ENCODE results near the gene IL5.
"Not testable (repeated sequence)": the region's sequence is repeated elsewhere in the genome, so short reads cannot be mapped to it uniquely, and the experiment has no call there.

IL5 gene

DNA sequence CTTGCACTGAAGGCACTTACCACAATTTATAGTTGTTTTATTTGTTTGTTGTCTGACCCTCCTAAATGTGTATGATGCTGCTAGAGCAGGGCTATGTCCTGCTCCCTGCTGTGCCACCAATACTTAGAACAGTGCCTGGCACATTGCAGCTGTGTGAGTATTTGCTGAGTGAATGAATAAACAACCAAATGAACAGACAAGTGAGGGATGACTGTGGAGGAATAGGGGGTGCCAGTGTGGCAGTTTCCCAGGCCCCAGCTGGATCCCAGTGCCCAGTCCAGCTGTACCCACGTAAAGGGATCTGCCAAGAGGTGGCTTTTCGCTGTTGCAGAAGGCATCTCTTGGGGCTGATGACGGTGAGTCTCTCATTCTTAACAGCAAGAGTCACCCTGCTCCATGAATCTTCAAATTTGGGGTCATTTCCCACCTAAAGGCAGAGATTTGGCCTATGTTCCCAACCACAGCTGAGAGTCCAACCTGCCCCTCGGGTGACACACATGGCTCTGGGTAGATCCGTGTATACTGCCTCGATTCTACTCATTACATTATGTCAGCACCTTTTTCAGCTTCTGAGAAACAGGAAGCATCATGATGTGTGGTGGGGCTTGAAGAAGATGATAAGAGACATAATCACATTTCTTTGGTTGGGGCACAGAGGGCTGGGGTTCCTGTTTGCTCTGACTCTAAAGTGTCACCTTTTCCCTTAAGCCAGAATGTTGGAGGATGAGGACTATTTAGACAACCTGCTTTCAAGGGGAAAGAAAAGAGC, 14.3 kb downstream of the IL5 start:
- peak; percentile 32 for DNase-seq (ENCODE audit: low spot score)

DNA sequence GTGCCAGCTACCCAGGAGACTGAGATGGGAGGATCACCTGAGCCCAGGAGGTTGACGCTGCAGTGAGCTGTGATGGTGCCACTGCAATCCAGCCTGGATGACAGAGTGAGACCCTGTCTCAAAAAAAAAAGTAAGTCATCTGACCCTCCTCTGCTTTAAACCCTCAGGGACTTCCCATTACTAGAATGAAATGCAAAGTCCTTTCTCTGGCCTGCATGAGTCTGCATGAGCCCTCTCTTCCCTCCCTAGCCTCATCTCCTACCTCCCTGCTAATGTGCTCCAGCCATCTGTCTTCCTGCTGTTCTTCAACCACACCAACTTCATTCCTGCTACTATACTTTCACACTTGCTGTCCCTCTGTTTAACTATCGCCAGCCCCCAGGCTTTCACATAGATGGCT, 15.3 kb downstream of the IL5 start:
- DNase-seq (ENCODE audit: low spot score): no peak

DNA sequence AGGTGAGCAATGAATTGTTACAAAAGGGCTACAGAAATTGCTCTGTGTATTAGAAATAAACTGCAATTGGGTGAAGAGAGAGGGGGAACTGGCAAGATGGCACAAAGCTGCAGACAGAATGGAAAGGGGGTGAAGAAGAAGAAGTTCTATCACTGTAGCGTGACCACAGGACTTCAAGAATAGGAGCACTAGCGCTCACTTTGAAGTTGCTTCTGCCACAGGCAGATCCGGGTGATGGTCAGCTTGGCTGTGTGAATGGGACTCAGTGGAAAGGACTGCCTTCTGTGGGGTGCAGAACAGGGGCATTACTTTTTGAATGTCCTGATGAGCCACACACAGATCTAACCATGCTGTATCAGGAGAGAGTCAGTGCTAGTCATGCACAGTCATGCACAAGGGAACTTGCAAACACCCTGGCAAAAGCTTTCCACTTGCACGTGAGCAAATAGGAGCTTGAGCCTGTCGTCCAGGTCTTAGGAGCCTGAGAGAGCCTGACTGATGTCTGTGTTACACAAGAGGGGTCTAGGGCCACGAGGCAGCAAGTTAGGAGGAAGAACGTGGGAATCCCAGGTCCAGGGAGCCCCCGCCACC, 16.3 kb downstream of the IL5 start:
- no peak for DNase-seq (ENCODE audit: low spot score)

DNA sequence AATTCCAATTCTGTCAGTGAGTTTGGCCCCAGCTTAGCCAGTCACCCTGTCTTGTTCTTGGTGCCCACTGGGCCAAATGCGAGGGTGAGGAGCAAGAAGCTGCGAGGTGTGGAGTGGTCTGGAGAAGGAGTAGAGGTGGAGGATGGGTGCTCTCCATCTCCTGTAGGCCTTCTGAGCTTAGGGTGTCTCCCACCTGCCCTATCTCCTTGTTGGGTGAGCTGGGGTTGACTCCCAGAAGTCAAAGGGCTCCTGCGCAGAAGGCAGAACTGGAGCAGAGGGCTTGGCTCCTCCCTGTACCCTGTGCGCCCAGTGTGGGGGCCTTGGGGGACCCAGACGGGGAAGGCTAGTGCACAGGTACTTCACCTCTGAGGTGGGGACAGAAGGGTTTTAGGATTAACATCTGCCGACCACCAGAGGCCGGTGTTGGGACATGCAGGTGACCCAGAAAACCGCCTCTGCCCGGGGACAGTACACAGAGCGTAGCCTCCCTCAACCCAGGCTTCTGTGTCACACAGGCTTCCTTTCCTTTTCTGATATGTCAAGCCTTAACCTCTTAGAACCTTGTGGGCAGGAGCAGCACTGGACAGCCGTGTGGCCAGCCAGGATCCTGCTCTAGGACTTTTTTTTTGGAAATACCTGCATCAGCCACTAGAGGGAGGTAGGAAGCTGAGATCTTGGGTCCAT, 16.9 kb downstream of the IL5 start:
- peak; percentile 54 for DNase-seq (ENCODE audit: low spot score)

DNA sequence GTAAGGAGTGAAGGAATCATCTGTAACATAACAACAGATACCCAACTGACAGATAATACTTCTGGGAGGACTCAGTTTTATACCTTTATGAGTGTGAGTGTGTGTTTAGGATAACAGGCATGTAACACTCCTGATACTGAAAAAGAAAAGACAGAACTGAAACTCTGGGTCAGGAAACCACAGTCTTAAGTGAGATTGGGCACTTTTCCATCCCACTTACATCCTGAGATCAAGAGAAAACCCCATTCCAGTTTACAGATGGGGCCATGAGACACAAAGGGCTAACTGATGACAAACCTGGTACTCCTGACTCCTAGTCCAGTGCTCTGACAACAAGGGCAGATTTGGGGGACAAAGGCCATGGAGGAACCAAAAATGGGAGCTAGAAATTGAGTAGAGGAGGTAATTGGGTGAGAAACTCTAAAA, 18.0 kb downstream of the IL5 start:
- DNase-seq (ENCODE audit: low spot score): no peak

DNA sequence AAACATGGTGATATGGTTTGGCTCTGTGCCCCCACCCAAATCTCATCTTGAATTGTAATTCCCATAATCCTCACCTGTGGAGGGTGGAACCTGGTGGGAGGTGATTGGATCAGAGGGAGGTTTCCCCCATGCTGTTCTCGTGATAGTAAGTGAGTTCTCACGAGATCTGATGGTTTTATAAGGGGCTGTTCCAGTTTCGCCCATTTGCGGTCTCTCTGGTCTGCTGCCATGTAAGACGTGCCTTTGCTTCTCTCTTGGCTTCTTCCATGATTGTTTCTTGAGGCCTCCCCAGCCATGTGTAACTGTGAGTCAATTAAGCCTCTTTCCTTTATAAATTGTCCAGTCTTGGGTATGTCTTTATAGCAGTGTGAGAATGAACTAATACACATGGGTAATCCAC, 18.4 kb downstream of the IL5 start:
- DNase-seq (ENCODE audit: low spot score): not testable (repeated sequence)

DNA sequence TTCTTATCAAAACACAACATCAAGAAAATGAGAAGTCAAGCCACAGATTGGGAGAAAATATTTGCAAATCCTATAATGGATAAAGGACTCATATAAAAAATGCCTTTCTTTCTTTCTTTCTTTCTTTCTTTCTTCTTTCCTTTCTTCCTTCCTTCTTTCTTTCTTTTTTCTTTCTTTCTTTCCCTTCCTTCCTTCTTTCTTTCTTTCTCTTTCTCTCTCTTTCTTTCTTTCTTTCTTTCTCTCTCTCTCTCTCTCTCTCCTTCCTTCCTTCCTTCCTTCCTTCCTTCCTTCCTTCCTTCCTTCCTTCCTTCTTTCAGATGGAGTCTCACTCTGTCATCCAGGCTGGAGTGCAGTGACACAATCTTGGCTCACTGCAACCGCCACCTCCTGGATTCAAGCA, 21.3 kb downstream of the IL5 start:
- not testable (repeated sequence) for DNase-seq (ENCODE audit: low spot score)

DNA sequence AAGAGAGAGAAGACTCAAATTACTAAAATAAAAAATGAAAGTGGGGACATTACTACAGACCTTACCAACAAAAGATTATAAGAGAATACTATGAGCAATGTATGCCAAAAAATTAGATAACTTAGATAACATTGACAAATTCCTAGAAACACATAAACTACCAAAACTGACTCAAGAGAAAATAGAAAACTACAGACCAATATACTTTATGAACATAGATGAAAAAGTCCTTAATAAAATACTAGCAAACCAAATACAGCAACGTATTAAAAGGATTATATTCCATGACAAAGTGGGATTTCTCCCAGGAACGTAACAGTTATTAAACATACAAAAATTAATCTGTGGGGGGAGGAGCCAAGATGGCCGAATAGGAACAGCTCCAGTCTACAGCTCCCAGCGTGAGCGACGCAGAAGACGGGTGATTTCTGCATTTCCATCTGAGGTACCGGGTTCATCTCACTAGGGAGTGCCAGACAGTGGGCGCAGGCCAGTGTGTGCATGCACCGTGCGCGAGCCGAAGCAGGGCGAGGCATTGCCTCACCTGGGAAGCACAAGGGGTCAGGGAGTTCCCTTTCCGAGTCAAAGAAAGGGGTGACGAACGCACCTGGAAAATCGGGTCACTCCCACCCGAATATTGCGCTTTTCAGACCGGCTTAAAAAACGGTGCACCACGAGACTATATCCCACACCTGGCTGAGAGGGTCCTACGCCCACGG, 29.5 kb downstream of the IL5 start:
- DNase-seq (ENCODE audit: low spot score): not testable (repeated sequence)

DNA sequence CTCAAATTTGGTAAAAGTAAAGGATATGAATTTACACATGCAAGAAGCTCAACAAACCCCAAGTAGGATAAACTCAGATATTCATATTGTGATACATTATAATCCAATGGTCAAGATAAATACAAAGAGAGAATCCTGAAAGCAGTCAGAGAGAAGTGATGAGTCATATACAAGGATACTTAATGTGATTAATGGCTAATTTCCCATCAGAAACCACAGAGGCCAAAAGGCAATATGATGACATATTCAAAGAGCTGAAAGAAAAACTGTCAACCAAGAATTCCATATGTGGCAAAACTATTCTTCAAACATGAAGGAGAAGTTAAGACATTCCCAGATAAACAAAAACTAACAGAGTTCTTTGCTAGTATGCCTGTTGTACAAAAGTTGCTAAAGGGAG, 33.2 kb downstream of the IL5 start:
- DNase-seq (ENCODE audit: low spot score): no peak

DNA sequence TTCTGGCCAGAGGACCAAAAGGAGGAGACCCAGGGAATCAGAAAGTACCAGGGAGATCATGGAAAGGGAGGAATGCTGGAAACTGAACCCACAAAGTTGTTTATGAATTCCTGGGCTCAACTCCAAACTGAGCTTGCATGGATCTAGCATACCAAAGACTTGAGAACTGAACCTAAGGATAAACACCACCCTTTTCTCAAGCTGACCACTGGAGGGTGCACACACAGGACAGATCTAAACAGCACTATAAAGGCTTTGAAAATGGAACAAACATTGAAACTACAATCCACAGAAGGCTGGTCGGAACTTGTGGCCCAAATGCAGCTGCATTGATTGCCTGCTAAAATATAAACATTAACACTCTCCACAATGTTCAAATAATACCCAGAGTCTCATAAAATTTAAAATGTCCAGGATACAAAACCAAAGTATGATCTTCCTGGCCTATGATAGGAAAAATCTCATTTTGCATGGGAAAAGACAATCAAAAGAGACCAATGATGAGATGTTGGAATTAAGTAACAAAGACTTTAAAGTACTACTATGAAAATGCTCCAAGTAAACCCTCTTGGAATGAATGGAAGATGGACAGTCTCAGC, 37.1 kb downstream of the IL5 start:
- no peak for DNase-seq (ENCODE audit: low spot score)

DNA sequence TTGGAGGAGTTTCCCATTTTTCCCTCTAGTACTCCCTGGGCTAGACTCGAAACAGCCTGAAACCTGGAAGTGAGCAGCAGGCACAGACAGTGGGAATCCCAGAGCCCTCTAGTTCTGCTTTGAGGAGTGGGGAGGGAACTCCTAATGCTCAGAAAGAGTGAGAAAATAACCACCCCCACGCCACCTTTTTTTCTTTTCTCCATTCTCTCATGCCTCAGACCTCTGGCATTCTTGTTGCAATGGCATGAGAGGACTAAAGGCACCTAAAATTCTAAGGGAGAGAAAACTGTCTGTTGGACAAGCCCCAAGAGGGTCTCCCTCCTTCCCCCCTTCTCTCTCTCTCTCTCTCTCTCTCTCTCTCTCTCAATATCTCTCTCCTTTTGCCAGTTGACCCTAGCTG, 37.7 kb downstream of the IL5 start:
- no peak for DNase-seq (ENCODE audit: low spot score)

DNA sequence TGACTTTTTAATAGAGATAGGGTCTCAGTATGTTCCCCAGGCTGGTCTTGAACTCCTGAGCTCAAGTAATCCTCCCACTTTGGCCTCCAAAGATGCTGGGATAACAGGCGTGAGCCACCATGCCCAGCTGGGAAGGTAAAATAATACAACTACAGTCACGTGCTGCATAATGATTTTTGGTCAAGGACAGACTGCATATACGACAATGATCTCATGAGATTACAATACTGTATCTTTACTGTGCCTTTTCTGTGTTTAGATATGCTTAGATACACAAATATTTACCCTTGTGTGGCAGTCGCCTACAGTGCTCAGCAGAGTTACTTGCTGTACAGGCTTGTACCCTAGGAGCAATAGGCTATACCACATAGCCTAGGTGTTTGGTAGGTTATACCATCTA, 38.6 kb downstream of the IL5 start:
- no peak for DNase-seq (ENCODE audit: low spot score)

DNA sequence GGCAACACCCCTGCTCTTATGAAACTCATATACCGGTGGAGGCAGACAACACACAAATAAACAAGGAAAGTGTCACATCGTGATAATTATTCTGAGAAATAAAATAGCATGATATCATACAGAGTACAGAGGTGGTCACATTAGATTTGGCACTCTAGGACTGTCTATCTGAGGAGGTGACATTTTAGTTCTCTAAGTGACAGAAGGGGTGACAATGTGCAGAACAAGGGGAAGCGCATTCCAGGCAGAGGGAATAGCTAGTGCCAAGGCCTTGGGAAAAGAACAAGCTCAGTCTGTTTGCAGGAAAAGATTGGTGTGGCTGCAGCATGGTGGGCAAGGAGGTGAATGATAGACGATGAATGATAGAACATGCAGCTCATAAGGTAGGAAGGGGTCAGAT, 40.1 kb downstream of the IL5 start:
- DNase-seq (ENCODE audit: low spot score): no peak

DNA sequence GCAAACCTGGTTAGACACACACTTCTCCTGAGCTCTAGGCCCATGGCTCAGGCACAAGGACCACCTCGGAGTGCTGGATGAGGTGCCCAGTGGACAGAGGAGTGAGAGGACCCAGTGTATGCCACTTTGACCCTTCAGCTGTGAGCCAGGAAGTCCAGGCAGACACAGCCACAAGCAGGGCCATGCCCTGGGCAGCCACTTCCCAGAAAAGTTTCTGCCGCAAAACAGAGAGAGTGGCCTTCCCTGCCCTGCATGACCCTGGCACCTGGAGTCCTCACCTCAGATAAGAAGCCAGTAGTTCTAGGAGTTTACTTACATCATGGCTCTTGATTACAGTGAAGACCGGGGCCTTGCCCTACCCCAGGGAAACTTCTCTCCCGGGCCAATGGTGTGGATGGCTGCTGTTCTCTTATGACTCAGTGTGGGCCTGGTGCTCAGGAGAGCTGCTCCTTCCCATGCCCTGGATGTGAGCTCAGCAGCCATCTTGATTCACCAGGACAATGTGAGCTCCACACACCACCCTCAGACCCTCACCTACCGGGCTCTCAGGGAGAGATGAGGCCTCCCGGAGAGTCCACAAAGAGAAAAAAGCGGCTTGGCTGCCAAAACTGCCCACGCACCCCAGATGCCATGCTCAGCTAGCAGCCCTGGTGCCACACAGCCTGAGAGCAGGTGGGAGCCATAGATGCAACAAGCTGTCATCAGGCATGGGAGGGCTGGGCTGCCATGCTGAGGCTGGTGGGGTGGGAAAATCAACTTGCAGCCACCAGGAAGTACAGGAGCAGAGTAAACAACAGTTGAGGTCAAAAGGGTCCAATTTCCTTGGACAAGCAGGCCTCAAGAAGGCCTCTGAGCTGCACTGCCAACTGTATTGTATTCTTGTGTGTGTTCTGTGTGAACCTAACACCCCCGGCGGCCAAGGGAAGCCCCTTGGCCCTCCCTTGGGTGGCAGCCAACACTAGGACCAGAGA, 41.1 kb downstream of the IL5 start:
- DNase-seq (ENCODE audit: low spot score): no peak

DNA sequence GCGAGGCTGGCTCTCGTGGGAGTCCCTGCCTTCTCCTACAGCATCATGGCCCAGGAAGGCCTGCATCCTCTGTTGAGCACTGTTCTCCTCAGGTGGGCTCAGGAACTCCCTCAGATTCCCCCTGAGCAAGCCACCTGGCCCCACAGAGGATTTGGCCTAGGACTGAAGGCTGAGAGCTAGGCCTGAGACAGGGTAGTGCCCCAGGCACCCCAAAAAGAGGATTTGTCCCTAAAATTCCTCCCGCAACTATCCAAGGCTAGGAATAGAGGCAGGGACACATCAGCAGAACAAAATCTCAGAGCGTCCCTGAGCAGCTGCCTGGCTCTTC, 41.7 kb downstream of the IL5 start:
- no peak for DNase-seq (ENCODE audit: low spot score)

DNA sequence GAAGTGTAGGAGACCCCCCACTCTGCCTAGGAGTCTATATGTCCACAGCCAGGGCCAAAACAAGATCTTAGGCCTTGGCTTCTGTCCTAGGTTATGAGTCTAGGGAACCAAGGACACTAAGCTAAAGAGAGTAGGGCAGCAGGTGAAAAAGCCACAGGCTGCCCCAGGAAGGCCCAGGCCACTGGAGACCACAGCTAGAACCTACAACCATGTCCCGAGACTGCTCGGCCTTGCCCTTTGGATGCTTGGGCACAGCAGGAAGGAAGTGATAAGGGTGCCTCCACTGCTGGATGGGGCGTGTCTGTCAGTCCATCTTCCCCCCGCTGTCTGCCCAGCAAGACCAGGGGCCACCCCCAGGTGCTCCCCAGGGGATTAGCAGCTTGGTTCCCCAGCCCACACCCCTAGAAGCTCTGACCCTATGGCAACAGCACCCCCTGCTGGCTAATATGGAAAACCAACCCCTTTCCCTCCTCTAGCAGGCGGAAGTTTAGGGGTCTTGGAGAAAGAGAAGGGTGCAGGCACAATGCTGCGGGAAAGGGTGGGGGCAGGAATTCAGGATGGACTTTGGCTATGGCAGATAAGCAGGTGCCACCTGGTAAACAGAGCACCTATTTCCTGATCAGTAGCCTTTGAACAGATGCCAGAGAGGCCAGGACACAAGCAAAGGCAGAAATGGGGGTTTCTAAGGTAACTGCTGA, 42.2 kb downstream of the IL5 start:
- peak; percentile 83 for DNase-seq (ENCODE audit: low spot score)

DNA sequence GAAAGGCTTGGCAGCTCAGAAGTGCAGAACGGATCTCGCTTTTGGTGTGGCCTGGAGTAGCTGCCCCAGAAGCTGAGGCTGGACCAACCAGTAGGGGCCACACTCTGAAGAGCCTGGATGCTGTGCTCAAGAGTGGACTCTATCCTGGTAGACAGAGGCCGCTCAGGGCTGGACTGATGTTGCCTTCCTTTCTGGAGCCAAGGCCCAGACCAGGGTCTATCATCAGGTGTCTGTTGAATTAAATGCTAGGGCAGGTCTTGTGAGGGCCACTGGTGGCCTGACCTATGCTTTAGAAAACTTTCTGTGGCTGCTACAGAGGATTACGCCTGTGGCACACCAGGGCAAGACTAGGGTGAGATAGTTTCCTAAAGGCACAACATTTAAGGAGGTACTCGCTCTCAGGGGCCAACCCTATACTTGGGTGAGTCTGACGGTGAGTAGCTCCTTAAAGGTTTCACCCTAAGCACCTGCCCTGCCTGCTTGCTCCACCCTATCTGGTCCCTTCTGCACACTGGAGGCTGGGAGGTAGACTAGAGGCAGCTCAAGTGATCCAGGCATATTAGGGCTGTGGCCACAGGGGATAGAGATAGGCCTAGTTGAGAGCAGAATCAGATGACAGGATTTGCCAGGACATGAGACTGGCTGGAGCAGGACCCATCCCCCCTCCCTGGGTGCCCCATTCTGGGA, 42.9 kb downstream of the IL5 start:
- DNase-seq (ENCODE audit: low spot score): no peak

DNA sequence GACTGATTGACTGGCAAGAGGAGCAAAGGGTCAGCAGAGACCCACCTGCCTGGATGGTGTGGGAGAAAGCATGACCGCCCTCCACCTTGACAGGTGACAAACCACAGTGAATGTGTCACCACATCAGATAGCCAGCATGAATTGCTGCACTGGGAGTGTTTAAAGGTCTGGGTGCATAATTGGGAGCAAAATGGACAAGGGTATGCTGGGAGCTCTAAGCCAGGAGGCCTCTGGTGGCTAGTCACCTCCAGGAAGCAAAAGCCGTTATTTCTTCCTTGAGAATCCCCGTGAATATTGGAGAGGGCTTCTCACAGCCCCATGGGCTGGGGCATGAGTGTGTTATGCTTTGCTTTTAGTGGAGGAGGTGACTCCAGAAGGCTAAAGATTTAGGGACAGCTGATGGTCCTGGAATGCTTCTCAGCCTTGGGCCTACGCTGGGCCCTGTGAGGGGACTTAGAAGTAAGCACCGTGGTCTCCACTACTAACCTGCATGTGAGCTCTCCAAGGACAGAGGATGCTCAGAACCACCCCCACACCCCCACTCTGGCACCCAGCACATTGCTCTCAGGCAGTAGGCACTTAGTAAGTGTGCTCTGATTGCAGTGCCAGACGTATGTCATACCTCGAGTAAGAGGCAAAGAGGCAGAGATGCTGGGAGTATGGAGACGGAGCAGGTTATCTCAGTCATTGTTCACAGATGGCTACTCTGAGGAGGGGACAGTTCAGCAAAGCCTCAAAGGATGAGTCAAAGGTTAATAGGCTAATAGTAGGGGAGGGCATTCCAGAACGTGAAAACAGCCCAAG, 43.7 kb downstream of the IL5 start:
- no peak for DNase-seq (ENCODE audit: low spot score)

DNA sequence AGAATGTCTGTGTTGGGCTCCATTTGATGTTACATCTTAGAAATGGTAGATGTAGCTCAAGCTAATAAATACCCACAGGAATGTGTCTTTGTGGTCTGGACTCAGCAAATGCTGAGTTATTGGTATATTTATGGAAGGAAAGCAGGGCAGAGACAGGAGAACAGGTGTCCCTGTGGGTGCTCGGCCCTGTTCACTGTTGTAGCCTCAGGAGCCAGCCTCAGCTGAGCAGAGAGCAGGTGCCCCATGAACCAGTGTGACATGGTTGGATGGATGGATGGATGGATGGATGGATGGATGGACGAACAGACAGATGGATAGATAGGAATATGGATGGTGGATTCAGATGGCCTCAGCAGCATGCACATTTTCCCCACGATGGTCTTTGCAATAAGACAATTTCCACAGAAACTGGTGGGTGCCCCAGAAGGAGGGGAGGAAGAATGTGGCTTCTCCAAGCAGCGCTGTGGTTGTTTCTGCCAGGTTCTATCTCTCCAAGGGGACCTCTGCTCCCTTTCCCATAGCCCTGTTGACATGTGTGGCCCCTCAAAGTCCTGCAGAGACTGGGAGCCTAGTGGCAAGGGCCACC, 44.5 kb downstream of the IL5 start:
- no peak for DNase-seq (ENCODE audit: low spot score)

Measured in CD4-positive, alpha-beta T cell treated with Interleukin-2 at 100 ng/mL for 4 hours (primary cell).